ENCODE data around the gene METRN.

Gene METRN

DNA sequence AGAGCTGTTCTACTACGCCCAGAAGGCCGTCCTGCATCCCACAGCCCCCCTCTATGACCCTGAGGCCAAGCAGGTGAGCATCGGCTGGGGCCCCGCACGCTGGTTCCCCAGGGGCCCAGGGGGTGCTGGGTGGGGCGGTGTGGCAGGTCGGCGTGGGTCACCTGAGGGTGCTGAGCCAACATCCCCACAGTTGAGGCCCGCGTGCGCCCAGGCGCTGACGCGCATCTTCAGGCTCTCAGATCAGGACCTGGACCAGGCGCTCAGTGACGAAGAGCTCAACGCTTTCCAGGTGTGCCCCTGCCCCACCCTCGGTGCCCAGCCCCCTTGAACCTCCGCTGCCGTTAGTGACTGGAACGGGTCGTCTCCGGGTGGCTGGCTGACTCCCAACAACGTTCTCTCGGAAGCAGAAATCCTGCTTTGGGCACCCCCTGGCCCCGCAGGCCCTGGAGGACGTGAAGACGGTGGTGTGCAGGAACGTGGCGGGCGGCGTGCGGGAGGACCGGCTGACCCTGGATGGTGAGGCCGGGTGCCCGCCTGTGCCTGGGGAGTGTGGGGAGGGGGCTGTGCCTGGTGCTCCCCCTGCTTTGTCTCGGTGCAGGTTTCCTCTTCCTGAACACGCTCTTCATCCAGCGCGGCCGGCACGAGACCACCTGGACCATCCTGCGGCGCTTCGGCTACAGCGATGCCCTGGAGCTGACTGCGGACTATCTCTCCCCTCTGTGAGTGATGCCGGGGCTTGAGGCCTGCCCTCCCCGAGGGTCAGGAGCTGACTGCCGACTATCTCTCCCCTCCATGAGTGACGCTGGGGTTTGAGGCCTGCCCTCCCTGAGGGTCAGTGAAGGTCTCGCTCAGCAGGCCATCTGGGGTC, 44.2 kb upstream of the METRN start:
- peaks cover 26% of the 10 kb centered on the region for H3K36me3 ChIP-seq (replicated peaks; ENCODE audit: low read depth, low read length)

GRCh38 chr16:671353-672131, 43.4 kb upstream of the METRN start:
- Histone ChIP-seq H2AFZ (ENCODE audit: low read depth, low read length) (no peak overlapping the region), H3K27ac (ENCODE audit: low read length) (no peak overlapping the region), H3K79me2 (ENCODE audit: low read length) (peaks cover 21% of the 10 kb centered on the region), H4K20me1 (ENCODE audit: insufficient read depth, low read length) (no peaks in the 10 kb centered on the region), H3K36me3 (replicated peaks; ENCODE audit: low read depth, low read length) (peaks cover 26% of the 10 kb centered on the region), H3K4me3 (ENCODE audit: low read length) (no peak overlapping the region), H3K4me2 (ENCODE audit: low read length) (no peak overlapping the region), H3K9ac (ENCODE audit: low read length) (no peak overlapping the region), H3K9me3 (ENCODE audit: insufficient read depth, low read length) (no peaks in the 10 kb centered on the region), H3K4me1 (ENCODE audit: low read length) (peaks cover 12% of the 10 kb centered on the region), H3K27me3 (ENCODE audit: low read depth, low read length) (no peaks in the 10 kb centered on the region)
- no peak for TF ChIP-seq EZH2phosphoT487 (IDR thresholded peaks at IDR 0.05; ENCODE audit: low read depth)
- TF ChIP-seq, protein P1, sequence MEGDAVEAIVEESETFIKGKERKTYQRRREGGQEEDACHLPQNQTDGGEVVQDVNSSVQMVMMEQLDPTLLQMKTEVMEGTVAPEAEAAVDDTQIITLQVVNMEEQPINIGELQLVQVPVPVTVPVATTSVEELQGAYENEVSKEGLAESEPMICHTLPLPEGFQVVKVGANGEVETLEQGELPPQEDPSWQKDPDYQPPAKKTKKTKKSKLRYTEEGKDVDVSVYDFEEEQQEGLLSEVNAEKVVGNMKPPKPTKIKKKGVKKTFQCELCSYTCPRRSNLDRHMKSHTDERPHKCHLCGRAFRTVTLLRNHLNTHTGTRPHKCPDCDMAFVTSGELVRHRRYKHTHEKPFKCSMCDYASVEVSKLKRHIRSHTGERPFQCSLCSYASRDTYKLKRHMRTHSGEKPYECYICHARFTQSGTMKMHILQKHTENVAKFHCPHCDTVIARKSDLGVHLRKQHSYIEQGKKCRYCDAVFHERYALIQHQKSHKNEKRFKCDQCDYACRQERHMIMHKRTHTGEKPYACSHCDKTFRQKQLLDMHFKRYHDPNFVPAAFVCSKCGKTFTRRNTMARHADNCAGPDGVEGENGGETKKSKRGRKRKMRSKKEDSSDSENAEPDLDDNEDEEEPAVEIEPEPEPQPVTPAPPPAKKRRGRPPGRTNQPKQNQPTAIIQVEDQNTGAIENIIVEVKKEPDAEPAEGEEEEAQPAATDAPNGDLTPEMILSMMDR (IDR thresholded peaks at IDR 0.05; ENCODE audit: low read depth, low read length) = no peak

More for the DNA sequence above, 44.2 kb upstream of the METRN start:
- Histone ChIP-seq H3K4me2 (ENCODE audit: low read length) (no peak overlapping the region), H3K9ac (ENCODE audit: low read length) (no peak overlapping the region), H3K9me3 (ENCODE audit: insufficient read depth, low read length) (no peaks in the 10 kb centered on the region), H3K27me3 (ENCODE audit: low read depth, low read length) (no peaks in the 10 kb centered on the region), H3K4me1 (ENCODE audit: low read length) (peaks cover 12% of the 10 kb centered on the region), H4K20me1 (ENCODE audit: insufficient read depth, low read length) (no peaks in the 10 kb centered on the region), H3K4me3 (ENCODE audit: low read length) (no peak overlapping the region), H2AFZ (ENCODE audit: low read depth, low read length) (no peak overlapping the region), H3K27ac (ENCODE audit: low read length) (no peak overlapping the region), H3K79me2 (ENCODE audit: low read length) (peaks cover 21% of the 10 kb centered on the region)
- TF ChIP-seq, protein P1 (IDR thresholded peaks at IDR 0.05; ENCODE audit: low read depth, low read length) = no peak
- no peak for TF ChIP-seq EZH2phosphoT487 (IDR thresholded peaks at IDR 0.05; ENCODE audit: low read depth)

- Histone ChIP-seq H3K4me3 (ENCODE audit: low read length) (no peak overlapping the region), H2AFZ (ENCODE audit: low read depth, low read length) (no peak overlapping the region), H3K4me1 (ENCODE audit: low read length) (peaks cover 11% of the 10 kb centered on the region), H4K20me1 (ENCODE audit: insufficient read depth, low read length) (no peaks in the 10 kb centered on the region), H3K9me3 (ENCODE audit: insufficient read depth, low read length) (no peaks in the 10 kb centered on the region), H3K9ac (ENCODE audit: low read length) (no peak overlapping the region), H3K4me2 (ENCODE audit: low read length) (no peak overlapping the region), H3K27ac (ENCODE audit: low read length) (no peak overlapping the region), H3K27me3 (ENCODE audit: low read depth, low read length) (no peaks in the 10 kb centered on the region), H3K36me3 (replicated peaks; ENCODE audit: low read depth, low read length) (peaks cover 26% of the 10 kb centered on the region), H3K79me2 (ENCODE audit: low read length) (peaks cover 21% of the 10 kb centered on the region)
- TF ChIP-seq EZH2phosphoT487 (IDR thresholded peaks at IDR 0.05; ENCODE audit: low read depth) = no peak
Measured at GRCh38 chr16:672371-672770, 42.5 kb upstream of the METRN start.

DNA sequence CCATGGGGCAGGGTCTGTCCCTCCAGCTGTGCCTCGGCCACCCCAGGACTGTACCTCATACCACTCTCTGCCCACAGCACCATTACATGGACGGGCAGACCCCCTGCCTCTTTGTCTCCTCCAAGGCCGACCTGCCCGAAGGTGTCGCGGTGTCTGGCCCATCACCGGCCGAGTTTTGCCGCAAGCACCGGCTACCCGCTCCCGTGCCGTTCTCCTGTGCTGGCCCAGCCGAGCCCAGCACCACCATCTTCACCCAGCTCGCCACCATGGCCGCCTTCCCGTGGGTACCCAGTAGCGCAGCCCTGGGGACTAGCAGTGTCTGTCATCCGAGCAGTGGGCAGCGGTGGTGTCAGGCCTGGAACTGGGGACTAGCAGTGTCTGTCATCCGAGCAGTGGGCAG, 42.1 kb upstream of the METRN start:
- H3K4me3 ChIP-seq (ENCODE audit: low read length) = no peak overlapping the region
- H4K20me1 ChIP-seq (ENCODE audit: insufficient read depth, low read length) = no peaks in the 10 kb centered on the region
- no peaks in the 10 kb centered on the region for H3K27me3 ChIP-seq (ENCODE audit: low read depth, low read length)
- H3K27ac ChIP-seq (ENCODE audit: low read length) = no peak overlapping the region
- no peak overlapping the region for H3K4me2 ChIP-seq (ENCODE audit: low read length)
- H3K9me3 ChIP-seq (ENCODE audit: insufficient read depth, low read length) = no peaks in the 10 kb centered on the region
- peaks cover 21% of the 10 kb centered on the region for H3K79me2 ChIP-seq (ENCODE audit: low read length)
- peaks cover 7% of the 10 kb centered on the region for H3K4me1 ChIP-seq (ENCODE audit: low read length)
- H3K36me3 ChIP-seq (replicated peaks; ENCODE audit: low read depth, low read length) = peaks cover 26% of the 10 kb centered on the region
- TF ChIP-seq EZH2phosphoT487 (IDR thresholded peaks at IDR 0.05; ENCODE audit: low read depth) = no peak
- TF ChIP-seq, protein P1 (IDR thresholded peaks at IDR 0.05; ENCODE audit: low read depth, low read length) = no peak
- no peak overlapping the region for H3K9ac ChIP-seq (ENCODE audit: low read length)
- no peak overlapping the region for H2AFZ ChIP-seq (ENCODE audit: low read depth, low read length)
